NK-92 (cell line): ENCODE data around the gene KCNAB1.
"Not testable (repeated sequence)": the region's sequence is repeated elsewhere in the genome, so short reads cannot be mapped to it uniquely, and the experiment has no call there.

ENCODE experiments used
- DNase-seq: peaks from one replicate; lab custom pipeline; 2025; ENCODE audit not compliant: unreplicated experiment; lab: John Stamatoyannopoulos, UW

KCNAB1 gene

DNA sequence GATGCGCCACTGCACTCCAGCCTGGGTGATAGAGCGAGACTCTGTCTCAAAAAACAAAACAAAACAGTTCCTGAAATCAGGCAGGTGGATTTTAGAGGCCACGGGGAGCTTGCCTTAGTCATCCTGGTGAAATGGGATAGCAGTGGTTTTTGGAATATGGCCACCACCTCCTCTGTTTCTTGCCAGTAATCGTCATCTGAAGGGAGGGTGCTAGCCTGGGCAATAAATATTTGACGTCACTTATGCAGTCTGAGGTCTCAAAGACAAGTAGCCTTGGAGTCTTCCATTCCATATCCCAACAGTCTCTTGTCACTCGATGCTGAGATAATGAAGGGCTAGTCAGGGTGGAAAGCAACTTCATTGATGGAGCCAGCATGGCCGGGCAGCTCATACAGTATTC lies 55.2 kb downstream of the KCNAB1 start:
- DNase-seq, result no peak

DNA sequence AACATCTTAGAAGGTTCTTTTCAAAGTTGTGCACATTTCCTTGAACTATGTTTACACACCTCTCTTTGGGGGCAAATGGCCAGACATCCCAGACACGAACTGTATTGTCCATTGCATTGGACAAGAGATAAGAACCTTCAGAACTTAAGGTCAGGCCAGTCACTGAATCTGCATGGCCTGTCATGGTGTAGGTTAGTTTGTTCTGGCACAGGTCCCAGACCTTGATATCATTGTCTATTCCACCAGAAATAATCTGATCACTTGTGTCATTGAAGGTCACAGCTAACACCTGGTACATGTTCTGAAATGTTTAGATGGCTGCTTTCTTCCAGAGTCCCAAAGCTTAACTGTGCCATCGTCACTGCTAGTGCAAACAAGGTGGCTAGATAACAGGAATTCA lies 55.7 kb downstream of the KCNAB1 start:
- no peak for DNase-seq

DNA sequence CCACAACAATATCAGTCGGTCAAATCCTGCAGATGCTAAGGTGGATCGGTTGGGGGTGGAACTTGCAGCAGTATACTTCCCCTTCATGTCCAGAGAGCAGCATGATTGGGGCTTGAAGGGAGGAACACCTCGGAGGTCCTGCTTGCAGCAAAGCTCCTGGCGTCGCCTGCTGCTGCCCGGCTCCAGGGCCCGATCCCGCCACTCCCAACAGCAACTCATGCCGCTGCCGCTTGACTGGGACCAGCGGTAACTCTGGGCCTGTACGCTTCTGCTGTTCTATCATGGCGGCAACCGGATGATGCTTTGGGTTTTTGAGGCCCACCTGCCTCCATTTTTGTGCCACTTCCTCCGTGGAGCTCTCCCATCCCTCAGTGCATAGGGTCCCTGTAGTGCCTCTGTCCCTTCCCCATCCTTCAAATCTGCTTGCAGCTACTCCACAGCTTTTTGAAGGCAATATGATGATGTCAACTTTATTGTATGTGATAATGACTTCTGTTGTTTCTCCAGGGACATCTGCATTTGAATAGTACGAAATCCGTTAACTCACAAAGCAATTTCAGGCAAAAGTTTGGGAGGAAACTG lies 56.3 kb downstream of the KCNAB1 start:
- no peak for DNase-seq

DNA sequence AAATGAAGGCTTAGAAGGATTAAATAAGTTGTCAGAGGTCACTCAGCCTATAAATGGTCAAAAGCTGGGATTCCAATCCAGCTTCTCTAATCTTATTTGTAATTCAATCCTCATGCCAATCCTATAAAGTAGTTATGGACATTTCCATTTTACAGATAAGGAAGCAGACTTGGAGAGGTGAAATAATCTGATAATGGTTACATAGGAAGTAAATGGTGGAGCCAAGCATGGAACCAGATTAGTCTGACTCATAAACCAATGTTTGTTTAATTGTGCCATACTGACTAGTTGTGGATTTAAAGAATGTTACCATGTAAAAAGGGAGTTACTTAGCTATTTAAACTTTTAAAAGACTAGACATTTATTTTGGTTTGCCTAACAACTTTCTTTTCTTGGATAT lies 59.7 kb downstream of the KCNAB1 start:
- DNase-seq, result no peak

DNA sequence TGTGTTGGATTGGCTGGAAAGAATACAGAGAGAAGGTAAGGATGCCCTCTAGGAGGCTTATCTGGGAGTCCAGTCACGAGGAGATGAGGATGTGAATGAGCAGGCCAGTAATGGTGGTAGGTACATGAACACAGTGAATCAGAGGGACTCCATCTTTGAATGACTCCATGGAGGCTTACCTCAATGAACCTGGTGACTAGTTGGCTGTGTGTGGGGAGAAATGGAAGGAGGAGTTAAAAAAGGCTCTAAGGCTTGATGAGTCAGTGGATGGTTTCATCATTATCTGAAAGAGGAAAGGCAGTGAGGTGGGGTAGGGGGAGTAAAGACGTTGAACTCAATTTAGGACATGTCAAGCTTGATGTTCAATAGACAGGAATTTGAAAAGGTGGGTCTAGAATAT lies 61.1 kb downstream of the KCNAB1 start:
- DNase-seq, result no peak

DNA sequence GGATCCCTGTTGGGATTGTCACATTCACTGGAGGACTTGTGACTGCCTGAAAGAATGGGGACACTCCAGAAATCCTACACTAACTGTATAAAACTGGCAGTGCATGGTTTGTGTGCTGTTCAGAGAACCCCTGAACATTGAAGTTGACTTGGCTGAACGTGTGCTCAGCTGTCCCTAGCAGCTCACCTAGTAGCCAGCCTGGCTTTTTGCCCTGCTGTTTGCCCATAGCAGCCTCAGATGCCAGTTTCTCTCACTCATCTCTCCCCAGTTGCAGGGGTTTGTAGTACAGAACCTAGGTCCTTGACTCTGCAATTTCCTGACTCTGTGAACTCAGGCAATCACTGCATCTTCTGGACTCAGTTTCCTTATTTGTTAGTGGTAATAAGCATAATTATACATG lies 63.0 kb downstream of the KCNAB1 start:
- no peak for DNase-seq

DNA sequence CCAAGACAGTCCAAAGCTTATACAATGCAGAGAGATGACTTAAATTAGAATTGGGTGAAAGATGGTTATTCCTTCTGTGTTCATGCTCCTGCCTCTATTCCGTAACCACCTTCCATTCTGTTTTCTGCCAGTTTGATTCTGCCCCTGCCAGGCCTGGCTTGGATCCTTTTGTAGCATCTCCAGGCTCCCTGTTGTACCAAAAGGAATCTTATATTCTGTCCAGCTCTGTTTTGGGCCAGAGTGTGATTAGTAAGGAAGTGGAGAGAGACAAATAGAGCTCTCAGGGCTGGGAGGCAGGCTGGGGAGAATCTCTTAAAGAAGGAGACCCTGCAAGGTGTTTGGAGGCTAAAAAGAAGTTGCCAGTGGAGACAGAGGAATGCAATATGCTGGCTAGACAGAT lies 63.8 kb downstream of the KCNAB1 start:
- DNase-seq, result no peak

DNA sequence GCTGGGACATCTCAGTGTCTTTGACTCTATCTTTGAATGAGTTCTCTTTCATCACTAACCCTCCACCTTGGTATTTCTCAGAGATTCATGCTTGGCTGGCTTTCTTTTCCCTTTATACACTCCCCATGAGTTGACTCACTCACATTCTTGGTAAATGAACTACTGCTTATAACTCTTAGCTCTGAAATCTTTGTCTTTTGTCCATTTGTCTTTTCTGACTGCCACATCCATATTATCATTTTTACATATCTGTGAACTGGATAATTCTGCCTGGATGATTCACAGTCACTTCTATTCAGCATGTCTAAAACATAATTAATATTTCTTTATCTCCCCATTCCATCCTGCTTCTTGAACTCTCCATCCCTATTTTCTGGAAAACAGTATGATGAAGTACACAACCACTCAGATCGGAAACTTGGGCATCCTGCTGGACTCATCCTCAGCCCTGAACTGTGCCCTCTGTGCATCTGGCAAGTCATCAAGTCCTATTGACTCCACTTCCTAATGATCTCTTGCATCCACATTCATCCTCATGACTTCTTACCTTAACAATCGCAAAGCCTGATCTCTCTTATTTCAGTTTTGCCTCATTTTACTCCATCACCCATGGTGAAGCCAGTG lies 66.9 kb downstream of the KCNAB1 start:
- DNase-seq, result no peak

DNA sequence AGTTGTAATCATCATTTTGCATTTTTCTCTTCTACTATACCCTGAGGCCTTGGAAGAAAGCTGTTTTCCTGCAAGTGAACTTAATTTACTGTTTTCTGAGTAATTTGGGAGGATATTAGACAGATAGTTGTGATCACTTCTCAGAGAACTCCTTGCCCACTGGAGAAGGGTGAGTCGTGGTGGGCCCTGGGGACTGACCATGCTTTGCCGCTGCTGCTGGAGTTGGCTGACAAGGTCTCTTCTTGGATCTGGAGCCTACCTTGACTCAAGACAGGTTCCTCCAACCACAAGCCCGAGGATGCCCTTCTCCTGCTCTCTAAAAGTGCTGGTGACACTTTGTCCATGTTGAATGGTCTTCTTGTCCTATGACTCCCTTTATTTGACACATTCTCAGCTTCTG lies 68.4 kb downstream of the KCNAB1 start:
- DNase-seq, result no peak

DNA sequence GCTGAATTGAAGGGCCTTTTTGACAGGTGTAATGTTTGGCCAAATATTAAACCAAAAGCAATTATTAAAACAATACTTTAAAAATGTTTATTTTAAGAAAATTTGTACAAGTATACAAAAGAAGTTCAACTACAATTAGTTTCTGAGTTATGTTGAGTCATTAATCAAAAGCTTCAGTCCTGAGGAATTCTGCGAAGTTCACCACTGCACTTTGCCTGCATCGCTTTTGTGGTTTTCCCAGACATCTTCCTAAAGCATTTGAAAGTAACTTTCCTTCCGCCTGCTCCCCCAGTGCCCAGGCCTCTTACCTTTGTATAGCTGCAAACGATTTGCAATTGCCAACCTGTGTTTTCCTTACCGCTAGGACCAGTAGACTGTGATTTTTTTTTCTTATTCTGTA lies 69.5 kb downstream of the KCNAB1 start:
- DNase-seq, result no peak

DNA sequence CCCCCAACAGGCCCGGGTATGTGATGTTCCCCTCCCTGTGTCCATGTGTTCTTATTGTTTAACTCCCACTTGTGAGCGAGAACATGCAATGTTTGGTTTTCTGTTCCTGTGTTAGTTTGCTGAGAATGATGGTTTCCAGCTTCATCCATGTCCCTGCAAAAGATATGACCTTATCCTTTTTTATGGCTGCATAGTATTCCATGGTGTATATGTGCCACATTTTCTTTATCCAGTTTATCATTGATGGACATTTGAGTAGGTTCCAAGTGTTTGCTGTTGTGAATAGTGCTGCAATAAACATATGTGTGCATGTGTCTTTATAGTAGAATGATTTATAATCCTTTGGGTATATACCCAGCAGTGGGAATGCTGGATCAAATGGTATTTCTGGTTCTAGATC lies 74.6 kb downstream of the KCNAB1 start:
- DNase-seq, result not testable (repeated sequence)

DNA sequence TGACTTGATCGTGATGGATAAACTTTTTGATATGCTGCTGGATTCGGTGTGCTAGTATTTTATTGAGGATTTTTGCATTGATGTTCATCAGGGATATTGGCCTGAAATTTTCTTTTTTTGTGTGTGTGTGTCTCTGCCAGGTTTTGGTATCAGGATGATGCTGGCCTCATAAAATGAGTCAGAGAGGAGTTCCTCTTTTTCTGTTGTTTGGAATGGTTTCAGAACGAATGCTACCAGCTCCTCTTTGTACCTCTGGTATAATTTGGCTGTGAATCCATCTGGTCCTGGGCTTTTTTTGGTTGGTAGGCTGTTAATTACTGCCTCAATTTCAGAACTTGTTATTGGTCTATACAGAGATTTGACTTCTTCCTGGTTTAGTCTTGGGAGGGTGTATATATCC lies 76.8 kb downstream of the KCNAB1 start:
- DNase-seq, result not testable (repeated sequence)

DNA sequence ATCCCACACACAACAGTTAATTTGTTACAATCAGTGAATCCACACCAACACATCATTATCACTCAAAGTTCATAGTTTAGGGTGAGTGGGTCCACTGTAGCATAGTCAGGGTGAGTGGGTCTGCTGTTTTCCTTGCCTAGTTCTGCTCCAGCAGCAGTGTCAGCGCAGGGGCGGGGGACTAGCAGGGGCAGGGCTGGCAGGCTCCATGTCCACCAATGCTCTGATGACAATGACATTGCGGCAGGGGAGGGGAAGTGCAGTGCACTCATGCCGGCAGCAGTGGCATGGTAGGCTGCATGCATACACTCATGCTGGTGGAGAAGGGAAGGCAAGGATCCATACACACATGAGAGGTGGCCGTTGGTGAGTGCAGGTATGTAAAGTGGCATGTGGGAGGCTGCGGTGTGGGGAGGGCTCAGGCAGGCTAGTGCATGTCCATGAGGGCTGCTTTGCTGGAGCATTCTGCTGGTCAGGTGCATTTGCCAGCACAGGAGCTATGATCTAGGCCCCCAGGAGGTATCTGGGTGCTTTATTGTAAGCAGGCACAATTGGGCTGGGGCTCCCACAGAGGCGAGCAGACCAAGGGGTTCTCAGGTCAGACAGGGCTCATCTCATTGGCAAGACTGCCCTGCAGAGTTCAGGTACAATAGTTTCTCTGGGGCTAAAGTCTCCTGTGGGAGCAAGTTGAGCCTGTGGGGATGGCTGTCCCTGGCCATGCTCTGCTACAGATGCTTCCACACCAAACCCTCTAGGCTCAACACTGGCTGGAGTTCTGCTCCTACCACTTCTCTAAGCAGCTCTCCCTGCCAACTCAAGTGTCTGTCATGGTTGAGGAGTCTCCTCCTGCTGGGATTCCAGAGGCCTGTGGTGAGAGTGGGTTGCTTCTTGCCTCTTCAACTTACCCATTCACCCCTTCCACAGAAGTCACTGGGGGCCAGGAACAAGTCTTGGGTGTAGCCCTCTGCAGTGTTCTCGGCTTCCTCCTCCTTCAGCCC lies 81.3 kb downstream of the KCNAB1 start:
- DNase-seq, result no peak

DNA sequence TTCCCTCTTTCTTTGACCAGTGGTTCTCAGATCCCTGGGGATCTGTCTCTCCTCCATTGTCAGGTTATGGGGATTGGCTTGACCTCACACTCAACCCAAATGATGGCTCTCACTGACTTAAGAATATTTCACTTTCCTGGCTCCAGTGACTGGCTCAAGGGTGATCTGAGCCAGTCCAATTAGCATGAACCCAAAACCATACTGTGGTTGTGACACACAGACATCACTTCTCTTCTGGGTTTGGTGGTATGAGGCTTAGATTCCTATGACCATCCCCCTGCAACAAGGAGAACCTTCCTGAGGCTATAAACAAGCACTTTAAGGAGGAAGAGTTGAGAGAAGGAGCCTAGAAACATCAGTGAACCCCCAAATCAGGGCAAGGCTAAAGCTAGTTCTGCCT lies 85.8 kb downstream of the KCNAB1 start:
- no peak for DNase-seq

DNA sequence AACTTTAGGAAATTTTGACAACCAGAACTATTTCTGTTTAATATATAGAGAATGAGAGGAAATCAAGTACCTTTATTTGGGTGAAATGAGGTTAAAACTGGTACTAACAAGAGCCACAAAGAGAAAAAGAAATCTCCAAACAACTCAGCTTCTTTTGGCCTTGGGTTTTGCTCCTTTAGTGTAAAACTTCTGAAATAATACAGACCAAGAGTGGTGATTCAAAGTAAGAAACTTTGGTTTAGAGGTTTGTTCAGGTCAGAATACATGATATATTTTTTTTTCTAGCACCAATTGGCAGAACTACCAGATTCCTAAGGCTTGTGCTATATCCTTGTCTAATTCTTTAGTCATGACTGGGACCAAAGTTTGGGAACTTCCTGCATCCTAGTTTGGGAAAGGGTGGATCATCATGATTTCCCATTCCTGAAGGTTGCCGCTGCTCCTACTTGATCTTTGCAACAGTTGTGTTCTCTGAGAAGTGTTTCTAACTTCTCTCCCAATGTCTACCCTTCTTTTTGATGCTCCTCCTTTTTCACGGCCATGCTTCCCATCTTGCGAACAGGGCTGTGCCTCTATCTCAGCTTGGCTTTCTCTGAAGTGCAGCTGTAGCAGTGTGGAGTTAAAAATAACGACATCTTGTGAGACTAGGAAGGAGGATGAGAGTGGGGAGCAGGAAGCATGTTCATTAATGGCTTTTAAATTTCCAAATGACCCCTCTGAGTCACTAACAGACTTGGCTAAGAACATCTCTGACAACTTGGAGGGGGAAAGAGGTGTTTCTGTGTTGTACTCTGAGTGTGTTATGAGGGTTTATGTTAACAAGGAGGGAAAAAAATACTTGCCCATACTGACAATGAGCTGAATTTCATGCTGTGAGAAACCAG lies 87.7 kb downstream of the KCNAB1 start:
- DNase-seq, result no peak

DNA sequence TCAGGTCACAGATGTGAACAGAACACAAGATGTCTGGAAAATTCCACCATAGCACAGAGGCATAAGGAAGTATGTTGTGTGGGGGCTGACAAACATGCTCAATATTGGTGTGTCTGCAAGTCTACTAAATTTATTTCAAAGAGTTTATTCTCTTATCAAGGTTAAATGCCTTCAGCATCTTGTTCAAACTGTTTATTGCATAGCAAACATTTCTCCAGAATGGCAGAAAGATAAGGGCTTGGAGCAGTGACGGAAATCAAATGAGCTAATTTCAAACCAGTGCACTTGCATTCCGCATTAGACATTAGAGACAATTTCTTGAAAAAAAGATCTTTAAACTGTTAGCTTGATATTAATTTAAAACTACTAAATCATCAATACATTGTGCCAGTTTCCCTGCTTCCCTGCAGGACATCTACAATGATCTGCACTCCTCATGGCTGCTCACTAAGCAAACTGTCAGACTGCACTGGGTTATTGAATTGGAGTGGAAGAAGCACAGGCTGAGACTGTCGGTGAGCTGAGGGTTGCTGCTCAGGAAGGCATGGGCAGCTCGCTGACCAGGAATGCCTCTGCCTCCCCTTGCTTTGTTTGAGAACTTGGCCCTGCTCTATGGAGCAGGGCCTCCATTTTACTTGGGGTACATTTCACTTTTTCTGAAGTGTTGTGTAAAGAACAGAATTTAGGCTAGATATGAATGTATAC lies 89.4 kb downstream of the KCNAB1 start:
- DNase-seq, result no peak

DNA sequence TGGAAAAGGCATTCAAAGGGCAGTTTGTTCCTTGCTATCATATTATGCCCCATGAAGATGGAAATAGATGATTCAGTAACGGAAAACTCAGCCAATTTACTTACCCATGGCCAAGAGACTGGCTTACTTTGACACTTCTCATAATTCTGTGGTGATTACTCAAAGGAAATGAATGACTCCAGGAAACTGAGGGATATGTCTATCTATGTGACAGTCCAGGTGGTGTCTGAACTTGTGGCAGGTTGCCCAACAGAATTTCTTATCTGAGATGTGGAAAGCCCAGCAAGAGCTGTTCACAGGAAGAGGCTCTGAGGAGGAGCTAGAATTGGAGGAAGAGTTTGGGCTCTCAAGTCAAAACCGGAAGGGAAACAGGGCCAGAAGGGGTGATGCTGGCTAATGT lies 91.2 kb downstream of the KCNAB1 start:
- DNase-seq, result no peak

DNA sequence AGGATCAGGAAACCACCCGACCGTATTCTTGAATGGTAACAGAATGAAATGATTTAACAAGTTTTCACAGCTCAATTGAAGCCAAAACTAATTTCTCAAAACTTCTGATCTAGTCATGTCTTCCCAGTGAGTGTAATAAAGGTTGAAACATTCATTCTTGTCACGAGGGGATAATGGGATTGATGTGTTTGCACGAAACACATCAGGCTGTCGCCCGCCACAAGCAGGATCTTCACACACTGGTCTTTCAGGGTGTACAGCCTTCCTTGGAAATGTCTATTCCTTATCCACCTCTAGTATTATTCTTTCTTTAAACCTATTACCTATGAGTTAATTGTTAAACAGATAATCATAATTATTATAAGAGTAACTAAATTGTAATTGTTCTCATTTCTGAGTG lies 94.3 kb downstream of the KCNAB1 start:
- no peak for DNase-seq

DNA sequence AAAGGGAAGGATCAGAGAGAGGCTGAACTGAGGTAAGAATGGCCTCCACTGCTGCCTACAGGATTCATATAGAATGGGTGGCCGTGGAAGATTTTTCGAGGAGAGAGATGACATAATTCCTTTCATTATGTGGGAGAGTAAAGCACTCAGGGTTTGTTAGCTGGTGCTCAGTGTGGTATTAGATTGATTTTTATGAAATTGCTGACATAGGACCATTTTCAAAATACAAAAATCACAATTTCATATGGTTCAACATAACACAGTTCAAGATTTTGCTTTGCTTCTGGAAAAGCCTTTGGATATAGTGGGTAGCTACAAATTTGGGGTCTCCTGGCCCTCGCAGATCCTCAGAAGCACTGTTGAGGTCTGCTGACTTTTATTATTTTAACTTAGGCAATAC lies 95.4 kb downstream of the KCNAB1 start:
- no peak for DNase-seq

DNA sequence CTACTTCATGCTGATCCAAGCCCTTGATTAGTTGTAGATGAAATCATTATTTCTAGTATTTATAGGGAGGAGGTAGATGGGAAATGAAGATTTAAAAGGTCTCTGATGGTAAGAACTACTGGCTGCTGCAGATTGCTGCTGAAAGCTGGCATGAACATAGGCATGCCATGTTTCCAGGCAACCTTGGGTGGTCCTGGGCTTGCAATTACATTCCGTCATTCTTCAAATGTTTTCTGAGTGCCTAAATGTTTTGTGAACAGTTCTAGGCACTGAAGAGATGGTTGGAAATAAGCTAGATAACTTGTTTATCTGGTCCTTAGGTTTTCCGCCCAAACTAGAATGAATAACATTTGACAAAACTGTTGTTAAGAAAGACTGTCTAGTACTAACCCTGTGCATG lies 95.8 kb downstream of the KCNAB1 start:
- no peak for DNase-seq

DNA sequence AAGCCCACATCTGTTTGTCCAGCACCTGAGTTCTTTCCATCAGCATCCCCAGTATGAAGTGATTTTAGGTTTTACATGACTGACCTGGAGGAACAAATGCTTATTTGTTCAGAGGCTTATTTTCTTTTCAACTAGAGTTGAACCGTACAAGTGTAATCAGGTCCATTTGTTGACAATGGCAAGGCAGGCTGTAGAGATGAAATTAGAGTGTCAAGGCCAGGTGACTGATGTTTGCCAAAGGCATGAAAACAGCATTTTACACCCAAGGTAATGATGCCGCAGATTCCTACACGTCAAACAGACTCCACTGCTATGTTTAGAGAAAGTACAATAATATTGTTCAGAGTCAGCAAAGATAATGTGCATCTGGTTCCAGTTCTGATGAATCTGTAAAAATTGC lies 96.5 kb downstream of the KCNAB1 start:
- DNase-seq, result no peak
